Activated CD4-positive, alpha-beta T cell treated with anti-CD3 and anti-CD28 coated beads for 4 hours (primary cell): ENCODE data around the gene ITGA11.
"Not testable (repeated sequence)": the region's sequence is repeated elsewhere in the genome, so short reads cannot be mapped to it uniquely, and the experiment has no call there.

ENCODE experiments used
- DNase-seq, 2 donors: peaks; one replicate each; pipeline ENCODE4 v3.0.0-alpha.2; 2020

Gene ITGA11

DNA sequence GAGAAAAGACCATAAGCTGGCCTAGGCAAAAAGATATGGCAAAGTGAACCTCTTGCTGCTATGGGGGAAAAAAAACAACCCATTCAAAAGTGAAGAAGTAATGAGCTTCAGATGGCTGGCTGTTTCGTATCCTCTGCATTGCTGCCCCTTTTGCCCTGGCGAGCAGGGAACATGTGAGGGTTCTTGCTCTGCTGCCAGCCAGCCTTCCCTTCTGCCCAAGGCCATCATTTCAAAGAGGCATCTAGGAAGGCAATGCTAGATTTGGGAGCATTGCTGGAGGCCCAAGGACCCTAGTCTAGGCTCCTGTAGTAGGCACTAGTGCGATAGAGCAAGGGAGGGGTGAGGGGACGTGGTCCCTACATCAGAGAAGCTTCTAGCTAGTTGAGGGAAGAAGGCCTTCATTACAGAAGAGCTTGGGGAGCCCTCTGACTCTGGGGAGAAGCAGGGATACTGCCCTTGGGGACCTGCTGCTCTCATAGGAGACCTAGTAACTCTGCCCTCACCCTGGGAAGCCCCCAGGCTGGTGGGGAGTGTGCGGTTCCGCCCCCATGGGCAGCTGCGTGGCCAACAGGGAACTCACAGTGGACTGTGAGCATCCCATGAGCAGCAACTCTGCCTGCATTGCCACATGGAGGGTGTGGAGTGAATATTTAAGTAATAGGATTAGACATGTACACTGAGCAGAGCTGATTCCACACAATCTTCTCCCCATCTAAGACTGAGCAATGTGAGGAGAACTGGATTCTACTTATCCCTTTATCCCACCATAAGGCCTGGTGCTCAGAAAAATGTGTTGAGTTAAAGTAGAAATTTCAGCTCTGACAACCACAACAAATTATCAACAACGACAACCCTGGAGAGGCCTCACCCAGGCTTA lies 21.3 kb downstream of the ITGA11 start:
- DNase-seq: no peak

DNA sequence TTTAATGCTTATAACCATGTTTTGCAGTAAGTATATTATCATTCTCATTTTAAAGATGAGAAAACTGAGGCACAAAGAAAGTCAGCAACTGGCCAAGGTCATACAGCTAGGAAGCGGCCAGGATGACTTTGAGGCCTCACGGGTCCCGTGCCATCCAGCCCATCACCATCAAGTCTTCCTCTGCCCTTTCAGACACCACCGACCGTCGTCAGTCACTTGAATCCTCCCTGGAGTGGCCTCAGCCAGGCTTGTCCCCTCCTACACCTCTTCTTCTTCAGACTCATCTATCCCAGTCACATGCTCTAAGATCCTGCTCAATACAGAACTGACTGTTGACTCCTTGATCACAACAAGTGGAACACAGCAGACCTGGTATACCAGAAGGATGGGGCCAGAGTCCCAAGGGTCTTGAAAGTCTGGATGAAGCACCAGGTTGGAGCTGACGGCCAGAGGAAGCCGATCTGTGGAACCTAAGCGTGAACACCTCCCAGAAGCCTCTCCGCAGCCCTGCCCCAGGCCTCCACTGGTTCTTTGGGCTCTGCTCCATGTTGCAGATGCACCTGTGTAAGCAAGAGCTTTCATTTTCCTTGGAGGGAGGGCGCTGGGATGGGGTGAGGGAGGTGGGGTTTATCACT lies 22.1 kb downstream of the ITGA11 start:
- DNase-seq: no peak

DNA sequence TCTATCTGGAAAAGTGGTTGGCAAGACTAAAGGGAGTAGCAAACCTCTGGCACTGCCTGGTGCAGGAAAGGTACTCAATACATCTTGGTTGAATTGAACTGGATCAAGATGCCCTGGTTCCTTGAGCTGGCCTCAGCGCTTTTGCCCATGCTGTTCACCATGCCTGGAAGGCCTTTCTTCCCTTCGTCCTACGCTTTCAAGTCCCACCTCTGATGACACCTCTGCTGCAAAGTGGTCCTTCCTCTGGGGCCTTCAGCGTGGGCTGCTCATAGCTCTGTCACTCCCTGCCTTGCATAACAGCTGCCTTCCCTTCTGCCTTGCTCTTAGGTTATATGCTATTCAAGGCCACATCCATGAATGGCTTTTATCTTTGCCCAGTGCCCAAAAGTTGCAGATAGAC lies 23.0 kb downstream of the ITGA11 start:
- no peak for DNase-seq

DNA sequence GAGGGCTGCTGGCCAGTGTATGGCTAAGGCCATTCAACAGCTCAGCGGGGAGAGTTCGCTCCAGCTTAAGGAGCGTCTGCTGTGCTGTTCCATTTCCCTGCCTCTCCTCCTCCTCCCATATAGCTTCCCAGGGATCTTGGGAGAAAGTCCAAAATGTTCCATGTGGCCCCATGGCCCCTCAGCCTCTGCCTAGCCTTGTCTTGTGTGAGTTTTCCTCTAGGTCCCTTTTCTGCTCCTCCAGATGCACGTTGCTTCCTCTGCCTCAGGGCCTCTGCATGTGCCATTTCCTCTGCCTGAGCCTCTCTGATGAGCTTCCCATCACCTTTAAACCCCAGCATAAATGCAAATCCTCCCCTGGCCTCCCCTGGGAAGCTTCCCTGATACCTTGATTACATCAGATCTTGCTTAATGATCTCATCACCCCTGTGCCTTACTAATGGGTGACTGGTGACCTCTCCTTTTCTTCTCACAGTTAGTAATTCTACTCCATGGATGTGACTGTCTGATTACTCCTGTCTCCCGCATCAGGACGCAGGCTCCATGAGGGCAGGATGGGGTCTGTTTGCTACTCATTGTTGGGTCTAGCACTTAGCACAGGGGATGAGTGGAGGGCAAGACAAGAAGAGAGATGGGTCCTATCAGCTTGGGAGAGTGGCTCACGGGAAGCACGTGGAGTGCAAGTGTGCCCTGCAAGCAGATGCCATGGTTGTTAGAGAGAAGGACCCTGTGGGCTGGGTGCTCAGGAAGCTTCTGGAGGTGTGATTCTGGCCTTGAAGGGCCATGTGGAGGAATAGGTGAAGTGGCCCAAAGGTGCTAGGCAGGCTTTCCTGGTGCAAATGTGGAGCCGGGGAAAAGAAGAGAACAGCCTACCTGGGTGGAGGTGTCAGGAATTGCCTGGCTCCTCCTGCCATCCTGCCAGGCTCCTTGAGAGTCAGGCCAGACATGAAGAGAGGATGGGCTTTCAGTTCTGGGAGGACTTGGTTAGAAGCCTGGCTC lies 23.8 kb downstream of the ITGA11 start:
- DNase-seq: no peak

DNA sequence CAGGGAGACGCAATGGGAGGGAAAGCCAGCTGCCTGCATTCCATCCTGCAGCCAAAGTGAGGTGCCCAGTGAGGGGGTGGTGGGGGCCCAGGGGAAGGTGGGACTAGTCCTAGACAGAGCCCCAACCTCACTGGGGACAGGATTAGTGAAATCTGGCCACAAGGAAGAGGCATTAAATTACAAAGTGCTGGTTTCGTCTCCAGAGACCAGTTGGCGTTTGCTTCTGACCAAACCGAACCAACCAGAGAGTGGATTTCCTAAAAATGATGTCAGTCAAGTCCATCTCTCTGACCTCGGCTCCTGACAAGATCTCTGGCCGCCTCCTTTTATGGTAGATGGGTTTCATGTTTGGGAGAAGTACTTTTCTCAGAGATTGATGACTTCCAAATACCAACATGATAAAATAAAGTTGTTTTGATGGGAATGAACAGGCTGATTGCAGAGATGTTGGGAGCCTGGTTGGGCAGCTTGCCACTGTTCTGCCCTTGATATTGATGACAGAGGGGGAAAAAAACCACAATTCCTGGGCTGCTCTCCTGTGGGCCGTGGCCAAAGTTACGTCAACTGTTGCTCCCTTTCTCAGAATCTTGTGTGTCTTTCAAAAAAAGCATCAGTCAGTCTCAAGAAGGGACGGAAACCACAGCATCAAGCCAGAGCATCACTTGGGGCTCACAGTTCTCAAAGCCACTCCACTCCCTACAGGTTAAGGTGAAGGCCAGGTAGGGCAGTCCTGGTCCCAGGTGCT lies 24.6 kb downstream of the ITGA11 start:
- DNase-seq: no peak

DNA sequence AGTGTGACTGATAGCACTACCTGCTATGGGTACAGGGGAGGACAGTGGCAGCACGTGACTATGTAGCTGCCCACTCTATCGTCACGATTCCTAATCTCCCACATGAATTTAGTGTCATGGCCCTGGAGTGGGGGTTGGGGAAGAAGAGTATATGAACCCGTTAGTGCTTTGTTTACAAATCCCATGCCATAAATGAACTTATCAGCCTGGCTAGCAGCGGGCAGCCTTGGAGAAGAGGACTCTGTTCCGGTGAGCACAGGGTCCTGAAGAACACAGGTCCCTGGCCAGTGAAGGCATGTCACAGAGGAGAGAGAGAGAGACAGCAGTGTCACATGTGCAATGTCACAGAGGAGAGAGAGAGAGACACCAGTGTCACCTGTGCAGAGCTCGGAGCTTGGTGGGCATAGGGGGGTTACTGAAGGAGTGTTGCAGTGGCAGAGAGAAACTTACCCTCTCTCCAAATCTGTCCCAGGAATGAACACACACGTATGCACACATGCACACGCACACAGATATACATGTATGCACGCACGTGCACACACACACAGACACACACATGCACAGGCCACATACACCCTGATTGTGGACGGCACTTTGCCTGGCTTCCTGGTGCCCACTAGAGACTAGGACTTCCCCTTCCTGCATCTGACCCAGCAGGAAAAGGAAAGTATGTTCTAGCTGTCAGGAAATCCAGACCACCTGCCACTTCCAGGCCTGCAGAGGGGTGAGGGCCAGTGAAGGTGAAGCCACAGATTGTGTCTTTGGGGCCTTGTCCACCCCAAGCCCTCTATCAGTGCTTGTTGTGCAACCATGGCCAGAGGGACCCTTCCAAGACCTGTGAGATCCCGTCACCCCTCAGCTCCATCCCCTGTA lies 26.3 kb downstream of the ITGA11 start:
- no peak for DNase-seq

DNA sequence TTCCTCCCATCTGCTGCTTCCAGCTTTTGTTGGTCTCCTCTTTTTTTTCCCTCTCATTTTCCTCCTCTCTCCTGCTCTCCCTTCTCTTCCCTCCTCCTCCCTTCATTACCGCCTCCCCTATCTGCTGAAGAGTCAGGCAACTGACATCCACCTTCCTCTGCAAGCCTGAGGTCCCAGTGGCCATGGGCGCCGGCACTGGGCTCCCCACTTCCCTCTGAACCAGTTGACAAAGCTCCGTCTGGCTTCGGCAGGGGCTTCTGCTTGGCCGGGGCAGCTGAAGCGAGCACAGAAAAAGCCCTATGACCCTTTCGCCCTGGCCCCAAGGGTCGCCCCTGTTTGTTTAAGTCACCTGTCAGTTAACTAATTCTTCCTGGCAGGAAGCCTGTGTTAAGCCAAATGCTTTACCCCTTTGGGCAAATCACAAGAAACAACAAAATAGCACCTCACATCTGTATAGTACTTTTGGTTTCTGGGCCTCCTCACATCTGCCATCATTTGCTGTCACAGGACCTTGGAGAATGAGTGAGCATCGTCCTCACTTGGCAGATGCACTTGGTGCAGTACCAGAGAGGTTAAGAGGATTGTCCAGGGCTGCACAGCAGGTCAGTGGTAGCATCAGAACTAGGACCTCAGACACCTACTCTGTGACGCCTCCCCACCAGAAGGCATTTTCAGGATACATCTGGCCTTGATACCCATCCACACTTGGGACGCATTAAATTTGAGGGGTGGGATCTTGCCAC lies 27.7 kb downstream of the ITGA11 start:
- DNase-seq: no peak

DNA sequence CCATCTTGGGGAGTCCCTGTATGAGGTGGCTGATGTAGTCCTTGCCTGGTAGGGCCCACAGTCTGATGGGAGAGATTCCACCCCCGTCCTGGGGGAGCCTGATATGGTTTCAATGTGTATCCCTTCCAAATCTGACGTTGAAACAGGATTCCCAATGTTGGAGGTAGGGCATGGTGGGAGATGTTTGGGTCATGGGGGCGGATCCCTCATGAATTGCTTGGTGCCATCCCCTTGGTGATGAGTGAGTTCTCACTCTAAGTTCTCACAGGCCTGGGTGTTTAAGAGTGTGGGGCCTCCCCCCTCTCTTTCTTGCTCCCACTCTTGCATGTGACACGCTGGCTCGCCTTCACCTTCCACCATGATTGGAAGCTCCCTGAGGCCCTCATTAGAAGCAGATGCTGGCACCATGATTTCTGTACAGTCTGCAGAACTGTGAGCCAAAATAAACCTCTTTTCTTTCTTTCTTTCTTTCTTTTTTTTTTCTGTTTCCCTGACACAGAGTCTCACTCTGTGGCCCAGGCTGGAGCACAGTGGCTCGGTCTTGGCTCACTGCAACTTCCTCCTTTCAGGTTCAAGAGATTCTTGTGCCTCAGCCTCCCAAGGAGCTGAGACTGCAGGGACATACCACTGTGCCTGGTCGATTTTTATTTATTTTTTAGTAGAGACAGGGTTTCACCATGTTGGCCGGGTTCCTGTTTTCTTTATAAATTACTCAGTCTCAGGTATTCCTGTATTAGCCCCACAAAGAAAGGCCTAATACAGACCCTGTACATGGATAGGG lies 28.6 kb downstream of the ITGA11 start:
- DNase-seq: no peak

DNA sequence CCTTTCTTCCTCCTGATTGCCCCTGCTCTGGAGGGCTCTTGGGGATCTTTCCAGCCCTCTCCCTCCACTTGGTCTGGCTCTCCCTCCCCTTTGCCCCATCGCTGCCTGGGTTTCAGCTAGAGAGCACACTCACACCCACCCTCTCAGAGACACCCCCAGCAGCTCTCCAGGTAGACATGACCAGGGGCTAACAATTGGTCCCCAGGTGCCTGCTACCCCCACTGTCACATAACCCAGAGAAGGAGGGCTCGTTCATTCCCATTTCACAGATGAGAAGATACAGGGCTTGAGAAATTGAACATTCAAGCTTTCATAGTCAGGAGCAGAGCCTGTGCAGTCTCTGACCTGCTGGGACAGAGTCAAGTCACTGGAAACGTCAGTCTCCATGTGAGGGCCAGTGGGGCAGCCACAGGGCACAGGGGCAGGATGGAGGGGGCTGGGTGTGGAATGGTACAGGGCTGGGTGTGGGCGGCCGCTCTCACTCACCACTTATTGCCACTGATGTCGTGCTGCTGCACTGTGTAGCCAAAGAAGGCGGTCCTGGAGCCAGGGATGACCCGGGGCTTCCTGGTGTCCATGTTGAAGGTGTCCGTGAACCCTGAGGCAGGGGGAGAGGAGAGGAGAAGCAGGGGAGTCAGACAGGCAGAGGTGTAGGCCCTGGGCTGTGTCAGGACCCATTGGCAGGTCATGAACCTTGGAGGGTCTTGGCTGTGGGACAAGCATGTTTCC lies 29.4 kb downstream of the ITGA11 start:
- DNase-seq: no peak

DNA sequence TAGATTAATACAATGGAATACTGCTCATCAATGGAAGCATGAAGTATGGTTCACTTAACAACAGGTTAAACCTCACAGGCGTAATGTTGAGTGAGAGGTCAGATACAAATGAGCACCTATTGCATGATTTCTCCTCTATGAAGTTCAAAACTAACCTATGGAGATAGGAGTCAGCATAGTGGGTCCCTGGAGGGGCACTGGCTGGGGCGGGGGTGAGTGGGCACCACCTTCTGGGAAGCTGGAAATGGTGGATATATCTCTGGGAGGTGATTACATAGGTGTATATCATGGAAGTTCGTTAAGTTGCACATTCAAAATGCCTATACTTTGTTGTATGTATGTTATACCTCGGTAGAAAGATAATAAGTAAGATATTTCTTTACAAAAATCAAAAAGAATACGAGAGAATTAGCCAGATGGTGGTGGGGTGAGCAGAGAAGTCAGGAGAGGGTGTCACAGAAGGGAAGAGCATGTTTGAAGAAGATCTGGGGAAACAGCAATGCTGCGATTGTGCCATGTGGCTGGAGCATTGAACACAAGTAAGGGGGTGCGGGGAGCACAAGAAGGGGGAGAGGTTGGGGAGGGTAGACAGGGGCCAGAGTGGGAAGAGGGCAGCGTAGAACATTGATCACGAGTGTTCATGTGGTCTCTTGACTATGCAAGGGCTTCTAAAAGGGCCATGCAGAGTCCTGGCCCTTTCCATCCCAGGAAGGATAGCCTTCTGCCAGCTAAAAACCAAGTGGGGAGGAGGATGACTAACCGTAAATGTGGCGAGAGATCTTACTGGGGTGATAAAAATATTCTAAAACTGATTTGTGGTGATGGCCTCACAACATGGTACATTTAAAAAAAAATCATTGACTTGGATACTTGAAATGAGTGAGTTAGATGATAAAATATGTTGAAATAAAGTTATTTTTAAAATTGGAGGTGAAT lies 30.2 kb downstream of the ITGA11 start:
- DNase-seq: no peak

DNA sequence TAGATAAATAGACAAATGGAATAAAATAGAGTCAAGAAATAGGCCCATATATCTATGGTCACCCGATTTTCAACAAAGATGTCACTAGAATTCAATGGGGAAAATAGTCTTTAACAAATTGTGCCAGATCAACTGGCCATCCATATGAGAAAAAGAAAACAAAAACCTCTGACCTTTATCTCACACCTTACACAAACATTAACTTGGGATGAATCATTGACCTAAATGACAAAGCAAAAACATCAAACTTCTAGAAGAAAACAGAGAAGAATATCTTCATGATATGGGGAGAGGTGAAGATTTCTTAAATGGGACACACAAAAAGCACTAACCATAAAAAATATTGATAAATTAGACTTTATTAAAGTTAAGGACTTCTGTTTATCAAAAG lies 31.9 kb downstream of the ITGA11 start:
- DNase-seq: no peak

DNA sequence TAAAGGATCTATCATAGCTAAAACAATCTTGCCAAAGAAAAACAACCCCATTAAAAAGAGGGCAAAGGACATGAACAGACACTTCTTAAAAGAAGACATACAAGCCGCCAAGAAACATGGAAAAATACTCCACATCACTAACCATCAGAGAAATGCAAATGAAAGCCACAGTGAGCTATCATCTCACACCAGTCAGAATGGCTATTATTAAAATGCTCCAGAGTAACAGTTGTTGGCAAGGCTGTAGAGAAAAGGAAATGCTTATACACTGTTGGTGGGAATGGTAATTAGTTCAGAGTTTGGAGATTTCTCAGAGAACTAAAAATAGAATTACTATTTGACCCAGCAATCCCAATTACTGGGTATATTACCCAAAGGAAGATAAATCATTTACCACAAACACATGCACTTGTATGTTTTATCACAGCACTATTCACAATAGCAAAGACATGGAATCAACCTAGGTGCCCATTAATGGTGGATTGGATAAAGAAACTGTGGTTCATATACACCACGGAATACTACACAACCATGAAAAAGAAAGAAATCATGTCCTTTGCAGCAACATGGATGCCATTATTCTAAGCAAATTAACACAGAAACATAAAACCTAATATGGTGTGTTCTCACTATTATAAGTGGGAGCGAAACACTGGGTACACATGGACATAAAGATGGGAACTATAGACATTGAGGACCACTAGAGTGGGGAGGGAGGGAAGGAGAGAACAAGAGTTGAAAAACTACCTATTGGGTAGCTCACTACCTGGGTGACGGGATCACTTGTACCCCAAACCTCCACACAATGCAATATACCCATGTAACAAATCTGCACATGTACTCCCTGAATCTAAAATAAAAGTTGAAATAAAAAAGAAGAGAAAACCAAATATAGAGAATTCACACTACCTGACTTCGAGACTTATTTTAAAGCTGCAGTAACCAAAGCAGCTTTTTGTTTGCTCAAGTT lies 32.6 kb downstream of the ITGA11 start:
- DNase-seq: no peak

DNA sequence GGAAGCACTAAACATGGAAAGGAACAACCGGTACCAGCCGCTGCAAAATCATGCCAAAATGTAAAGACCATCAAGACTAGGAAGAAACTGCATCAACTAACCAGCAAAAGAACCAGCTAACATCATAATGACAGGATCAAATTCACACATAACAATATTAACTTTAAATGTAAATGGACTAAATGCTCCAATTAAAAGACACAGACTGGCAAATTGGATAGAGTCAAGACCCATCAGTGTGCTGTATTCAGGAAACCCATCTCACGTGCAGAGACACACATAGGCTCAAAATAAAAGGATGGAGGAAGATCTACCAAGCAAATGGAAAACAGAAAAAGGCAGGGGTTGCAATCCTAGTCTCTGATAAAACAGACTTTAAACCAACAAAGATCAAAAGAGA lies 34.0 kb downstream of the ITGA11 start:
- not testable (repeated sequence) for DNase-seq

DNA sequence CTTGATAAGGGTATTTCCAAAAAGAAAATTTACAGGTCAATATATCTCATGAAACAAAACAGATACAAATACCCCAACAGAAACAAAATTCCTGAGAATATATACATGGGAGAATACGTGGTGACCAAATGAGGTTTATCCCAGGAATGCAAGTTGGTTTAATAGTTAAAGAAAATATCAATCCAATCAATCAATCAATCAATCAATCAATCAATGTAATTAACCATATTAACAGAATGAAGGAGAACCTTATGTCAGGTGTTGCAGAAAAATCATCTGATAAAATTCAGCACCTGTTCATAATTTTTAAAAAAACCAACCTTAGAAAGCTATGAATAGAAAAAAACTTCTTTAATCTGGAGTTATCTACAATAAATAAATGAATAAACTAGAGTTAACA lies 35.9 kb downstream of the ITGA11 start:
- DNase-seq: no peak

DNA sequence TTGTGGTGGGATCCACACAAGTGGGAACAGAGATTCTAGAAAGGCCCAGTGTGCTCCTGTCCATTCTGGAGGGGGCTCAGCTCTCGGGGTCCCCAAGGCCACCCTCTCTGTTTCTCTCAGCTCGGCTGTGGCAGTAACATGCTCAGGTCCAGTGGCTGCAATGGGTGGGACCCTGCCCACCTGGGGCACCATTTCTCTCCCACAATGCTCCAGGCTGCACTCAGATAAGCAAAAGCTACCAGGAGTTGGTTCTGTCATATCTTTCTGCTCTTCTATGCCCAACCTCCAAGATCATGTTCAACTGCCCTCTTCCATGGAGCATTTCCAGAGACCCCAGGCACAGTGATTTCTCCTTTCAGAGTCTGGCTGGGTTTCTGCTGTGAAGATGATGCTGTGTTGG lies 40.8 kb downstream of the ITGA11 start:
- no peak for DNase-seq

DNA sequence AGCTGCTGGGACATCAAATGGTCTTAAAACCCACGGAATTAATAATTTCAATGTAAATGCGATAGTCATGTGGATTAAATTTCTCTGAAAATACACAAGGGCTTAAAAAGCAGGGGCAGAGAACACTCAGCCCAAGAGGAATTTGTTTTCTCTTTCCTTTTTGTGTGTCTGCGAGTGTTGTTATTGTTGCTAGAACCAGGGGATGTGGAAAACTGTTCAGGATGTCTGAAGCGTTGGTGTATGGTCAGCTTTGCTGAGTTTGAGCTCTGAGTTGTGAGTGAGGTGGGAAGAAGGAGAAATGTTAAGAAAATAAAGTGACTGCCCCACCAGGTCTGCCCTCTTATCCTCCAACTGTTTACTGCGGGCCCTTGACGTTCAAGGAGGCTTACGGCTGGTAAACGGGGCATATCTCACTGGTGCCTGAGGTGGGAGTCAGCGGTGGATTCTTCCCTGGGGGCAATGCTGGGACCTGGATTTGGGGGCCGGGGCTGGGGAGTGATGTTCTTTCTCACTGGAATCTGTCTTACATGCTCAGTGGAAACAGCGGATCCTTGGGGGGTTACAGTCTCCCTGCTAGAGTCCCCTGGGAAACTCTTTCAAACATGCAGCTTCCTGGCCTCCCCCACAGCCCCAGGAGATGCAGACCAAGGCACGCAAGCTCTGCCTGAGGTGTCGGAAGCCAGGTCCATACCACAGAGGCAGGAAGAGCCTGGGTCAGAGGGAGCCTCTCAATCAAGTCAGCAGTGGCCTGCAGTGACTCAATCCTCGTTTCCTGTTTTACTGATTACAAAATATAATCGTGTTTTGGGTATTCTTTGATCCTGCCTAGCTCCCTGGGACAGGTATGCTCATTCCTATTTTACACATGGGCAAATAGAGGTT lies 41.8 kb downstream of the ITGA11 start:
- no peak for DNase-seq
